Stimulated activated CD4-positive, alpha-beta T cell treated with anti-CD3 and anti-CD28 coated beads, Interleukin-15, amount 100 ng/mL, for 24 hours (primary cell): ENCODE measurements around the gene COMP.
"Not testable (repeated sequence)": the region's sequence is repeated elsewhere in the genome, so short reads cannot be mapped to it uniquely, and the experiment has no call there.

Experiments used
- DNase-seq: peaks from one replicate; pipeline ENCODE4 v3.0.0-alpha.2; 2020

The COMP gene

GRCh38 chr19:18790566-18791314, at the start of gene COMP:
TSS of gene COMP (minus strand) at chr19:18791305. CDS start at chr19:18791269, 36 bp downstream.
- no peak for DNase-seq

GRCh38 chr19:18840288-18841267, 49.5 kb upstream of the COMP start:
- no peak for DNase-seq

GRCh38 chr19:18839465-18840287, 48.6 kb upstream of the COMP start:
- no peak for DNase-seq

- no peak for DNase-seq
These were observed 43.5 kb upstream of the COMP start for GRCh38 chr19:18834644-18834984.

GRCh38 chr19:18833849-18834643, 42.9 kb upstream of the COMP start:
- DNase-seq = no peak

GRCh38 chr19:18833141-18833476, 42.0 kb upstream of the COMP start:
- no peak for DNase-seq

- DNase-seq = peak; percentile 43
These were observed 41.4 kb upstream of the COMP start for GRCh38 chr19:18832306-18833140.

GRCh38 chr19:18831524-18832305, 40.6 kb upstream of the COMP start, which contains the start of gene UPF1:
TSS of gene UPF1 (plus strand) at chr19:18831959. CDS start at chr19:18832210, 251 bp downstream.
- peak; percentile 98 for DNase-seq

GRCh38 chr19:18830488-18830887, 39.4 kb upstream of the COMP start:
- DNase-seq = no peak

- DNase-seq = no peak
These were observed 37.7 kb upstream of the COMP start for GRCh38 chr19:18828786-18829185.

GRCh38 chr19:18817574-18817973, 26.5 kb upstream of the COMP start:
- no peak for DNase-seq

GRCh38 chr19:18816645-18817044, 25.5 kb upstream of the COMP start:
- DNase-seq = not testable (repeated sequence)

- DNase-seq = no peak
These were observed 24.6 kb upstream of the COMP start for GRCh38 chr19:18815673-18816072.

GRCh38 chr19:18814063-18814462, 23.0 kb upstream of the COMP start:
- no peak for DNase-seq

- not testable (repeated sequence) for DNase-seq
These were observed 20.5 kb upstream of the COMP start for GRCh38 chr19:18811638-18812037.

GRCh38 chr19:18809149-18809868, 18.2 kb upstream of the COMP start:
- DNase-seq = no peak

GRCh38 chr19:18807861-18808331, 16.8 kb upstream of the COMP start:
- DNase-seq = no peak

GRCh38 chr19:18804643-18805042, 13.5 kb upstream of the COMP start:
- DNase-seq = no peak

- DNase-seq = no peak
These were observed 13.1 kb upstream of the COMP start for GRCh38 chr19:18804139-18804601.
